Measurements from ENCODE around the gene OLFML2B.
"Not testable (repeated sequence)": the region's sequence is repeated elsewhere in the genome, so short reads cannot be mapped to it uniquely, and the experiment has no call there.

Gene OLFML2B

DNA sequence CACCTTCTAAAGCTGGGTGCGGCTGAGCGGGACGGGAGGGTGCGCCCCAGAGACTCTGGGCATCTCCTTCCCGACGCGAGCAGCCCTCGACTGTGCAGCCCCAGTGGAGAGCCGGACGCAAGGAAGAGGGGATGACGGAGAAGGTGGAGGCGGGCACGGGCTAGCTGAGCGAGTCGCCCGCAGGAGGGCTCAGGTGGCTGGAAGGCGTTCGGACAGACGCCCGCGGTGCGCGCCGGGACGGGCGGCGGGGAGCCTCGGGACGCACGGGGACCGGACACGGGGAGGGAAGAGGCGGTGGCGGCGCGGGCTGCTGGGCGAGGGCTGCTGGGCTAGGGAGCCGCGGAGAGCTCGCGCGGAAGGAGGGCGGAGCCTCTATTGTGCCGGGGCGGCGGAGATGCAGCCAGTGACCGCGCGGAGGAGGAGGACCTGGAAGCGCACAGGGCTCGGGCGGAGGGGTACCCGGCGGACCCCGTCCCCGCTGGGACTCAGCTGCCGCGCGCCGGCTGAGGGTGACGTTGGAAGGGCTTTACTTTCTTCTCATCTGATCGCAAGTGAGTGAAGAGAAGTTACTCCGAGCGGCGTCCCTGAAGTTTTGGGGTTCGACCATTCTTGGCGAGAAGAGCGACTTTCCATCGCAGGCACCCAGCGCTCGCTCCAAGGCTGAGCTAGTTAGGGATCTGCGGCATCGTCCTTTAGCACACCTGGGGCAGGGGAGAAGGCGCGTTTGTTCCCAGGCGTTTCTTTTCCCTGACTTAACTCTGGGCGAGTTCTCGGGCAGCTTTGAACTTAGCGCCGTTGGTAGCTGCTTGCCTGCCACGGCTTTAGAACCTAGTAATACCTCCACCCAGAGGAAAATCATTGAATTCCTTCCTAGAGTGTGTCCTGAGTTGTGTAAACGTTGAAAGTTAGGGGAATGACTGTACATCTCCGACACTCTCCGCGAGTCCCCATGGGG lies at the start of gene OLFML2B:
TSS of gene OLFML2B (minus strand) at position 323 of the 955 bp plus-strand sequence. CDS start 439 bp downstream, outside the sequence.
- DNase-seq: peak; percentile 15

- DNase-seq: no peak
Observed at GRCh38 chr1:162072740-162073139, 49.1 kb upstream of the OLFML2B start.

GRCh38 chr1:162070825-162071224 lies 47.2 kb upstream of the OLFML2B start:
- DNase-seq: no peak

GRCh38 chr1:162070094-162070748 lies 46.6 kb upstream of the OLFML2B start:
- no peak for DNase-seq

DNA sequence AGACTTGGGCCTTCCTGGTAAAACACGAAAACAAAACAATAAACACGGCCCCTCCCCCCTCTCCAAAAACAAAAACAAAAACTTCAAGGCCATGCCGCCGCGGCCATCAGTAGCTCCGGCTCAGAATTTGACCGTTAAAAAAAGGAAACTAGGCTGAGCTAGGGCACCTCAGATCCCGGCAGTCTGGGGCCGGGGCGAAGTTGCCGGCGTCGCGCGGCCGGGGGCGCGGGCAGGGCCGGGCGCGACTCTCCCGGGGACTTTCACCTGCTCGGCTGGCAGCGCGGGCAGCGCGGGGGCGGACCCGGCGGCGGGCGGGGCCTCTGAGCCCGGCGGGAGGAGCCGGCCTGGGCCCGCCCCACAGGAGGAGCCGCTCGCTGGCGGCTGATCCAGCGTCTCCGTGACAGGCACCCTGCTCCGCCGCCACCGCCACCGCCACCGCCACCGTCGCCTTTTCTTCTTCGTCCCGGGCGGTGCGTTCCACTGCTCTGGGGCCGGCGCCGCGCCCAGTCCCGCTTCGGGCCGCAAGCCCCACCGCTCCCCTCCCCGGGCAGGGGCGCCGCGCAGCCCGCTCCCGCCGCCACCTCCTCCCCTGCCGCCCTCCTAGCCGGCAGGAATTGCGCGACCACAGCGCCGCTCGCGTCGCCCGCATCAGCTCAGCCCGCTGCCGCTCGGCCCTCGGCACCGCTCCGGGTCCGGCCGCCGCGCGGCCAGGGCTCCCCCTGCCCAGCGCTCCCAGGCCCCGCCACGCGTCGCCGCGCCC lies 45.8 kb upstream of the OLFML2B start, which contains the start of gene NOS1AP:
TSS of gene NOS1AP (plus strand) at position 358 of the 760 bp plus-strand sequence. CDS start 487 bp downstream, outside the sequence.
- peak; percentile 63 for DNase-seq

GRCh38 chr1:162068301-162068700 lies 44.6 kb upstream of the OLFML2B start:
- DNase-seq: no peak

DNA sequence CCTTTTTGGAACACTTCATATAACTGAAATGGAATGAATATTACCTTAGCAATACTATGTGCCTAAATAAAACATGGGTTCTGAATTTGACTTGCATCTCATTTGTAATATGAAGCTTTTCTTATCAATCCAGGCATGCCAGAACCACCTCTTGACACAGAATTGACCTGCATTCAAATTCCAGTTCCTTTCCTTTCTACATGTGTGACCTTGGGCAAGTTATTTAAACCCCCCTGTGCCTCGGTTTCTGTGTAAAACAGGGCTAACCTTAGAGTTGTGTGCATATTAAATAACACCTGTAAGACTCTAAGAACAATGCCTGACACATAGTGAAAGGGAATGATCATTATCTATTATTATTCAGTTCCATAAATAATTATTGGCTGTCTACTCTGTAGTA lies 43.8 kb upstream of the OLFML2B start:
- no peak for DNase-seq

DNA sequence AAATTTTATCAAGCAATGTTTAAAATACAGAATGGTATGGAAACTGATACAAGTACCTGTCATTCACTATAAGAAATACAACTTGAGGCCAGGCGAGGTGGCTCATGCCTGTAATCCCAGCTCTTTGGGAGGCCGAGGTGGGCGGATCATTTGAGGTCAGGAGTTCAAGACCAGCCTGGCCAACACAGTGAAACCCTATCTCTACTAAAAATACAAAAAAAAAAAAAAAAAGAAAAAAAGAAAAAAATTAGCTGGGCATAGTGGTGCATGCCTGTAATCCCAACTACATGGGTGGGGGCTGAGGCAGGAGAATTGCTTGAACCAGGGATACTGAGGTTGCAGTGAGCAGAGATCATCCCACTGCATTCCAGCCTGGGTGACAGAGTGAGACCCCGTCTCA lies 43.2 kb upstream of the OLFML2B start:
- not testable (repeated sequence) for DNase-seq

DNA sequence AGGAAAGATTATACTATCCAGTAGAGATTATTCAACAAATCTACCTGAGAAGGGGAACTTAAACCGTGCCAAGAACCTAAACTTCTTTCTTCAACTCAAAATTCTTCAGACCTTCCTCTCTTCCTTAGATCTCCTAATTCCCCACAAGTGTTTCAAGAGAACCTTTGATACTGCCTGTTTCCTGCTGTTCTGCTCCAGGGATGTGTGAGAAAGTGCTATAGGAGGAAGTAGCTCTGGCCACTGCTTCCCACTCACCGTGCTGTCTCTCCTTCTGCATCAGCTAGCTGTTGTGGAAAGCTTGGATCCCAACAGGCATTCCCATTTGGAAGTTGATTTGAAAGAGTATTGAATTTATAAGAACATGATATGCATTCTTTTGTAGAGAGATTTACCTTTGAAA lies 41.3 kb upstream of the OLFML2B start:
- no peak for DNase-seq

- DNase-seq: no peak
Observed at GRCh38 chr1:162062542-162063015, 38.9 kb upstream of the OLFML2B start.

- no peak for DNase-seq
Observed at GRCh38 chr1:162060314-162060713, 36.6 kb upstream of the OLFML2B start.

GRCh38 chr1:162059721-162060120 lies 36.1 kb upstream of the OLFML2B start:
- no peak for DNase-seq

DNA sequence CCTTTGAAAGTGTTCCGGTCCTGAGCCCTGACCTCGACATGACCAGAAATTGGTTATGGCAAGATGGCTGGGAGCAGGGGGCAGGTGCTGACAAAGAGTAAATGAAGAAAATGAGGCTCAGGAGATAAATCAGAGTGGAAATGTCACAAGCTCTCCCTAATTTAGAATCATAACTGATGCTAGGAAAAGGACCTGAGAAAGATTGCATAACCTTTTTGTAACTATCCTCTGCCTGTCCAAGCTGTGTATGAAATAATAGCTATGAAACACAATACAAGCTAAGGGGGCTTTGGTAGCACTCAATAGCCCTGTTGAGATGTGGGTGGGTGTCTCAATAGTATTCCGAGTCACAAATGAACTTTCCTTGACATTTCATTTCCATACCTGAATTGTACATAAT lies 32.9 kb upstream of the OLFML2B start:
- DNase-seq: no peak

DNA sequence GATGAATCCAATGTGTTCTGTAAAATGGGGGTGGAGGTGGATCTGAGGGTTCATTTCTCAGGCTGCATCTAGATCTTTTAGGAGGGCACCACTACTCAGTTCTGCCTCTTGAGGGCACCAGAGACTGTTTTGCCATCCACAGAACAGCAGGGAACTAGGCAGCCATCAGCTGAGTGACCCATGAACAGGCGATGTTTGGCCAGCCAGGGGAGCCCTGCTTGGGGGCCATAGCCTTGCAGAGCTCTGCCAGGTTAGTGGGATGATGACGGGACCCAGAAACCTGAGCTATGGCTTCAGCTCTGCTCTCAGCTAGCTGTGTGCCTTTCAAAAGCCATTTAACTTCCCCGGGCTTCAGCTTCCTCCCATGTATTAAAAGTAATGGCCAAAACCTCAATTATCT lies 32.4 kb upstream of the OLFML2B start:
- DNase-seq: peak; percentile 29

DNA sequence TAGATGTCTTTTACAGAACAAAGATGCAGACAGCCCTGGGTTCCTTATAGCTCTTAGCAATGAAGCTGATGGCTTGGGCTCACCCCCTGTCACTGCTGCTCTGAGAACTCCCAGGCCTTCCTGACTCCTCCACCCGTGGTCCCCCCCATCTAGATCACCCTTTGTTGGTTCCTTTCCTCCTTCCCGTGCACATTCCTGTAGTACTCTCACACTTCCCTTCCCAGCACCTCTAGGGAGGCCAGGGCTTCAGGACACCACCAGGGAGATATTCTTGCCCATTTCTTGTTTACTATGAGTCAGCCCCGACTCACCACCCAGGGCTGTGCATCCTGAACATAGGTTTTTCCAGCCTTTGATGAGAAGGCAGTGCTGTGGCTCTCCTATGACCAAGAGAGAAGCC lies 31.4 kb upstream of the OLFML2B start:
- DNase-seq: no peak

GRCh38 chr1:162053949-162054348 lies 30.3 kb upstream of the OLFML2B start:
- not testable (repeated sequence) for DNase-seq

GRCh38 chr1:162046921-162047320 lies 23.3 kb upstream of the OLFML2B start:
- no peak for DNase-seq

- DNase-seq: no peak
Observed at GRCh38 chr1:162042361-162042760, 18.7 kb upstream of the OLFML2B start.

DNA sequence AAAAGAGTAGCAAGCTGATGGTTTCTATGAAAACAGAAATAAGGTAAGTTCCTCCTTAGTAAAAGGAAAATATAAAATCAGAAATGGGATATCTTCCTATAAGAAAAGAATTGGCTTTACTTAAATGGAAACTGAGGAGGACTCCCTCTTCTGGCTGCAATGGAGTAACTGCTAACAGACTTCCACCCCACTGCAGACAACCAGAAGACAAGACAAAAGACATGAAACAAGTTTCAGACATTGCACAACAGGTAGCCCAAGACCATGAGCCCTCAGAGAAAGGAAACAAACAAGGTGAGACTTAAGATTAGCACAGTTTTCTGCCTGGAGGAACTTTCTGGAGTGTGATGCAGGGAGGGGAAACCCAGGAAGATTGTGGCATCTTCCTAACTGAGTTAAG lies 17.0 kb upstream of the OLFML2B start:
- DNase-seq: no peak

DNA sequence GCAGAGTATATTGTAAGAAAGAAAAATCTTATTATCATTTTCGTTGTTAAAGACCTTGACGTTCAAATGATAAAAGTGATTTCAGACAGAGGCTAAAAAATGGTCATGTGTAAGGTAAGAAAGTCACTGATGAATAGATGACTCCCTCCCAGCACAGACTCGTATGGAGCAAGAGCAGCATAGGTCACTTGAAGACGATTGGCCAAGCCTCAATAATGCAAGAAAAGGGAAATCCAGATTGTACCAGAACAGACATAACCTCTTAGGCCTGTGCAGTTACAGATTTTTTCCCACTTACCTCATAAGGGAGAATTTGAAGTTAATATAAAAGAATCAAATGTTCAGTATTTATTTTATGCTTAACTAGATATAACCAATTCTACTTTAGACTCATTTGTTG lies 16.3 kb upstream of the OLFML2B start:
- no peak for DNase-seq

GRCh38 chr1:162038624-162039023 lies 15.0 kb upstream of the OLFML2B start:
- DNase-seq: no peak

GRCh38 chr1:162036163-162036562 lies 12.5 kb upstream of the OLFML2B start:
- no peak for DNase-seq

GRCh38 chr1:162035241-162035640 lies 11.6 kb upstream of the OLFML2B start:
- no peak for DNase-seq
